GM19238 (cell line): ENCODE results near the gene GOLGA7B.

ENCODE experiments used
- DNase-seq: peaks from one replicate; pipeline ENCODE4 v3.0.0; 2011; ENCODE audit warnings: low spot score; ENCODE audit not compliant: insufficient read length

The GOLGA7B gene

GRCh38 chr10:97894092-97894491 is 44.4 kb downstream of the GOLGA7B start:
- no peak for DNase-seq

GRCh38 chr10:97895084-97895483 is 45.4 kb downstream of the GOLGA7B start:
- DNase-seq, result no peak

- no peak for DNase-seq
Measured at GRCh38 chr10:97895915-97896314, 46.3 kb downstream of the GOLGA7B start.

GRCh38 chr10:97896756-97897358 is 47.2 kb downstream of the GOLGA7B start:
- no peak for DNase-seq

GRCh38 chr10:97898429-97898828 is 48.8 kb downstream of the GOLGA7B start:
- DNase-seq, result no peak

GRCh38 chr10:97901381-97901780 is 51.7 kb downstream of the GOLGA7B start:
- no peak for DNase-seq

GRCh38 chr10:97903128-97904017 is 53.7 kb downstream of the GOLGA7B start:
- DNase-seq, result no peak

GRCh38 chr10:97904018-97904381 is 54.4 kb downstream of the GOLGA7B start:
- no peak for DNase-seq

- no peak for DNase-seq
Measured at GRCh38 chr10:97904576-97904975, 54.9 kb downstream of the GOLGA7B start.

- no peak for DNase-seq
Measured at GRCh38 chr10:97905276-97905675, 55.6 kb downstream of the GOLGA7B start.

- no peak for DNase-seq
Measured at GRCh38 chr10:97907211-97907610, 57.6 kb downstream of the GOLGA7B start.

GRCh38 chr10:97907830-97908229 is 58.2 kb downstream of the GOLGA7B start:
- DNase-seq, result no peak

- no peak for DNase-seq
Measured at GRCh38 chr10:97910661-97911060, 61.0 kb downstream of the GOLGA7B start.

GRCh38 chr10:97911217-97911616 is 61.6 kb downstream of the GOLGA7B start:
- DNase-seq, result no peak

- no peak for DNase-seq
Measured at GRCh38 chr10:97913193-97913592, 63.5 kb downstream of the GOLGA7B start.

- no peak for DNase-seq
Measured at GRCh38 chr10:97913614-97914013, 64.0 kb downstream of the GOLGA7B start.

- DNase-seq, result no peak
Measured at GRCh38 chr10:97914171-97914836, 64.7 kb downstream of the GOLGA7B start.

GRCh38 chr10:97914837-97915211 is 65.2 kb downstream of the GOLGA7B start:
- DNase-seq, result peak; percentile 71

- no peak for DNase-seq
Measured at GRCh38 chr10:97915346-97916131, 65.9 kb downstream of the GOLGA7B start.

GRCh38 chr10:97916586-97916985 is 66.9 kb downstream of the GOLGA7B start:
- DNase-seq, result no peak

GRCh38 chr10:97919012-97919411 is 69.4 kb downstream of the GOLGA7B start:
- no peak for DNase-seq

GRCh38 chr10:97920865-97921264 is 71.2 kb downstream of the GOLGA7B start:
- no peak for DNase-seq
